Nephron (organoid): Measurements from ENCODE around the gene HYAL2.

Source experiments
- H3K27ac Mint-ChIP-seq, 3 experiments: 2 replicates each; pipeline ENCODE4 v1.8.0; 2020; ENCODE audit warnings: mixed read lengths in 3 of 3, mild to moderate bottlenecking in 2 of 3, moderate library complexity in 1 of 3
- H3K27me3 Mint-ChIP-seq: 2 replicates; pipeline ENCODE4 v1.8.0; 2021; ENCODE audit warnings: low read depth, mild to moderate bottlenecking, moderate library complexity, mixed read lengths
- H3K36me3 Mint-ChIP-seq: 2 replicates; pipeline ENCODE4 v1.8.0; 2020; ENCODE audit warnings: low read depth, mixed read lengths
- H3K4me1 Mint-ChIP-seq: 2 replicates; pipeline ENCODE4 v1.8.0; 2020; ENCODE audit warnings: mixed read lengths
- H3K4me3 Mint-ChIP-seq, 3 experiments: 2 replicates each; pipeline ENCODE4 v1.8.0; 2020; ENCODE audit warnings: mild to moderate bottlenecking in 3 of 3, mixed read lengths in 3 of 3, moderate library complexity in 2 of 3
- H3K9me3 Mint-ChIP-seq: 2 replicates; pipeline ENCODE4 v1.8.0; 2020; ENCODE audit warnings: mixed read lengths
- CTCF ChIP-seq, 3 experiments: fragments of 200-600 bp; sonication (generic); IDR thresholded peaks; one replicate each; pipeline ENCODE4 v1.5.0; 2021; ENCODE audit warnings: antibody characterized with exemption in 3 of 3; ENCODE audit not compliant: unreplicated experiment in 3 of 3

Gene HYAL2

GRCh38 chr3:50341537-50341936, 19.0 kb upstream of the HYAL2 start:
- Mint-ChIP-seq H3K36me3 (no peaks in the 10 kb centered on the region), H3K27ac (no peak overlapping the region), H3K9me3 (no peaks in the 10 kb centered on the region), H3K4me3 (peak overlapping the region in 2 of 3 experiments; percentile 72 to 78), H3K27me3 (peaks cover 58% of the 10 kb centered on the region), H3K4me1 (peaks cover 34% of the 10 kb centered on the region)
- no peak for TF ChIP-seq CTCF (IDR thresholded peaks at IDR 0.05; ENCODE audit: unreplicated experiment in 3 of 3)

GRCh38 chr3:50340448-50341329, 18.1 kb upstream of the HYAL2 start, which contains the start of gene RASSF1:
RASSF1 (minus strand) TSS chr3:50340836; CDS start chr3:50340805, 31 bp downstream.
- Mint-ChIP-seq H3K27me3 (peaks cover 57% of the 10 kb centered on the region), H3K27ac (peak within 1 kb of the TSS; percentile 60 to 96 (median 86)), H3K36me3 (no peaks in the 10 kb centered on the region), H3K4me1 (peaks cover 34% of the 10 kb centered on the region), H3K4me3 (peak within 1 kb of the TSS; percentile 81 to 94 (median 89)), H3K9me3 (no peaks in the 10 kb centered on the region)
- no peak for TF ChIP-seq CTCF (IDR thresholded peaks at IDR 0.05; ENCODE audit: unreplicated experiment in 3 of 3)

GRCh38 chr3:50340147-50340447, 17.6 kb upstream of the HYAL2 start:
- peak overlapping the region in 2 of 3 experiments; percentile 20 to 86 for H3K27ac Mint-ChIP-seq
- no peak for TF ChIP-seq CTCF (IDR thresholded peaks at IDR 0.05; ENCODE audit: unreplicated experiment in 3 of 3)

GRCh38 chr3:50339485-50340146, 17.1 kb upstream of the HYAL2 start:
- H3K4me3 Mint-ChIP-seq = peak overlapping the region; percentile 81 to 94 (median 89)
- H3K27me3 Mint-ChIP-seq = peaks cover 52% of the 10 kb centered on the region
- peaks cover 34% of the 10 kb centered on the region for H3K4me1 Mint-ChIP-seq
- H3K36me3 Mint-ChIP-seq = no peaks in the 10 kb centered on the region
- no peak for TF ChIP-seq CTCF (IDR thresholded peaks at IDR 0.05; ENCODE audit: unreplicated experiment in 3 of 3)
- H3K9me3 Mint-ChIP-seq = no peaks in the 10 kb centered on the region
- H3K27ac Mint-ChIP-seq = peak overlapping the region; percentile 34 to 96 (median 86)

More at GRCh38 chr3:50340147-50340447, 17.6 kb upstream of the HYAL2 start:
- peak overlapping the region; percentile 81 to 94 (median 89) for H3K4me3 Mint-ChIP-seq
- peaks cover 34% of the 10 kb centered on the region for H3K4me1 Mint-ChIP-seq
- no peaks in the 10 kb centered on the region for H3K9me3 Mint-ChIP-seq
- H3K27me3 Mint-ChIP-seq = peaks cover 52% of the 10 kb centered on the region
- no peaks in the 10 kb centered on the region for H3K36me3 Mint-ChIP-seq

- Mint-ChIP-seq H3K27me3 (peaks cover 47% of the 10 kb centered on the region), H3K27ac (peak overlapping the region; percentile 86 to 97 (median 96)), H3K4me3 (peak overlapping the region; percentile 89 to 95 (median 94)), H3K9me3 (no peaks in the 10 kb centered on the region), H3K36me3 (no peaks in the 10 kb centered on the region), H3K4me1 (peaks cover 41% of the 10 kb centered on the region)
- no peak for TF ChIP-seq CTCF (IDR thresholded peaks at IDR 0.05; ENCODE audit: unreplicated experiment in 3 of 3)
Observed at GRCh38 chr3:50338965-50339364, 16.4 kb upstream of the HYAL2 start.
